Heart left ventricle (tissue), 13 donors: ENCODE measurements around the gene FURIN.

ENCODE experiments used
- CTCF ChIP-seq, 12 donors: fragments of 200-600 bp; sonication (generic) in 4 of 12; IDR thresholded peaks; one replicate each; pipeline versions ENCODE4 v1.5.0 to v1.8.0; 2018 to 2022; ENCODE audit warnings: antibody characterized with exemption in 12 of 12, mild to moderate bottlenecking in 5 of 12
- POLR2A ChIP-seq, 2 donors: fragments of 450-650 bp; IDR thresholded peaks; one replicate each; pipeline ENCODE4 v1.6.1; 2017; ENCODE audit warnings: antibody characterized with exemption in 2 of 2, mild to moderate bottlenecking in 2 of 2, moderate library complexity in 2 of 2
- donor health status: ischemic (EF 13 %, LVEDD 7.1; RV severe dilation, severe dysfunction).
- donor health status: DM: no; HTN: yes; CAD: no.
- donor health status: DM: no; HTN: no; CAD: no.
- donor health status: ischemic (EF 25% LVEDD 6.9; RV normal size, moderate dysfunction).
- donor health status: ischemic (EF 25% LVEDD 5.7; RV mildly dilated, moderate dysfunction).
- donor health status: ischemic (EF 35%, LVEDD 5.7; RV mildly dilated, moderate dysfunction).
- donor health status: nonischemic (EF 11% LVEDD 7.7; RV severe dilation, severe dysfunction).
- donor health status: DM: yes; HTN: yes; CAD: no.
- donor health status: PGD.
- donor health status: ischemic (EF 29% LVEDD 5.4; RV normal size, mild dysfunction).
- donor health status: nonischemic (EF 23%, LVEDD 6.1; RV moderate dilation, normal function).

GRCh38 chr15:90871716-90872485, 3.5 kb downstream of the FURIN start:
- TF ChIP-seq CTCF (IDR thresholded peaks at IDR 0.05) (no peak), POLR2A (IDR thresholded peaks at IDR 0.05) (no peak)
